Esophagus squamous epithelium (tissue), 4 donors: ENCODE measurements around the gene SLC30A4.

Experiments used
- CTCF ChIP-seq, 6 experiments: fragments of 450-650 bp in 4 of 6; fragments of 200-600 bp in 2 of 6; sonication (generic) in 2 of 6; IDR thresholded peaks; one replicate each; pipeline ENCODE4 v1.5.1; 2016 to 2019; ENCODE audit warnings: antibody characterized with exemption in 6 of 6, mild to moderate bottlenecking in 4 of 6, moderate library complexity in 4 of 6
- POLR2A ChIP-seq, 4 donors: fragments of 450-650 bp; IDR thresholded peaks; one replicate each; pipeline ENCODE4 v1.6.1; 2017; ENCODE audit warnings: antibody characterized with exemption in 4 of 4, mild to moderate bottlenecking in 4 of 4, moderate library complexity in 3 of 4

GRCh38 chr15:45529613-45530012, 7.1 kb upstream of the SLC30A4 start:
- no peak for TF ChIP-seq CTCF (IDR thresholded peaks at IDR 0.05)
- TF ChIP-seq POLR2A (IDR thresholded peaks at IDR 0.05), result no peak
